AG04450 (cell line): ENCODE measurements around the gene TMEM109. TPM values are rescaled to one million over a fixed set of nuclear protein-coding genes. Genes with fewer than 3 reads are reported as not detected.

Experiments
- CTCF ChIA-PET: fragments of 300-600, 350-600 bp; formaldehyde crosslinking; extraction: SDS; loops from one replicate; lab custom pipeline; 2022; ENCODE audit warnings: antibody characterized with exemption, inconsistent platforms; lab: Charles Lee
- POLR2A ChIA-PET: fragments of 350-600 bp; formaldehyde crosslinking; extraction: SDS; loops from one replicate; lab custom pipeline; 2021; ENCODE audit warnings: antibody characterized with exemption, inconsistent platforms; lab: Yijun Ruan, JAX
- DNase-seq: peaks from one replicate; pipeline ENCODE4 v3.0.0-alpha.2; 2011; ENCODE audit warnings: low read depth, low spot score
- H3K27ac ChIP-seq: one replicate; pipeline ENCODE4 v1.5.1; 2012; ENCODE audit warnings: low read depth, low read length, control low read depth
- H3K27me3 ChIP-seq: one replicate; pipeline ENCODE4 v1.6.0; 2012; ENCODE audit warnings: low read length; ENCODE audit not compliant: control insufficient read depth, insufficient read depth
- H3K4me3 ChIP-seq: 2 replicates; pipeline ENCODE4 v1.5.1; 2011; ENCODE audit warnings: mild to moderate bottlenecking, low read depth, low read length, control low read depth
- H3K9me3 ChIP-seq: 2 replicates; pipeline ENCODE4 v1.5.1; 2012; ENCODE audit warnings: low read length; ENCODE audit not compliant: control insufficient read depth, insufficient read depth
- CTCF ChIP-seq: IDR thresholded peaks from 2 replicates; pipeline ENCODE4 v1.5.1; 2011; ENCODE audit warnings: low read depth, low read length, control low read depth, inconsistent platforms
- polyA plus RNA-seq: library from polyadenylated mRNA; depleted of rRNA; stranded (reverse); fragments of >200 nt; gene quantifications from 2 replicates; pipeline ENCODE4 v1.2.3, GENCODE V29; 2011

Gene TMEM109
- polyA plus RNA-seq, 1 experiment, result 36.2 TPM

- CTCF ChIA-PET, result interaction anchor here (1.6 kb wide), 1 partner anchor 96 kb away, joined by 3 read pairs; no protein-coding TSS in a partner anchor
- DNase-seq, result no peak
Observed at GRCh38 chr11:60927061-60927592, 13.2 kb downstream of the TMEM109 start.

GRCh38 chr11:60927600-60927999 is 13.6 kb downstream of the TMEM109 start:
- Histone ChIP-seq H3K27me3 (no peaks in the 10 kb centered on the region), H3K27ac (peak overlapping the region; percentile 21), H3K4me3 (no peak overlapping the region), H3K9me3 (no peaks in the 10 kb centered on the region; the same call in 1 of the 2 replicates)
- TF ChIP-seq CTCF, result no peak
- POLR2A ChIA-PET, result no interaction called here
- DNase-seq, result no peak
- CTCF ChIA-PET, result interaction anchor here (1.0 to 1.6 kb wide), 3 partner anchors 13 to 96 kb away, joined by 3 to 4 read pairs (median 4); no protein-coding TSS in a partner anchor

More at GRCh38 chr11:60927061-60927592, 13.2 kb downstream of the TMEM109 start:
- no peak for TF ChIP-seq CTCF
- POLR2A ChIA-PET, result interaction anchor here (0.8 kb wide), 1 partner anchor 12 kb away, joined by 3 read pairs; no protein-coding TSS in a partner anchor
- Histone ChIP-seq H3K27me3 (no peaks in the 10 kb centered on the region), H3K4me3 (no peak overlapping the region), H3K9me3 (no peaks in the 10 kb centered on the region; the same call in 1 of the 2 replicates), H3K27ac (no peak overlapping the region)

GRCh38 chr11:60928563-60929001 is 14.6 kb downstream of the TMEM109 start:
- no peak overlapping the region for H3K27ac ChIP-seq
- H3K4me3 ChIP-seq, result no peak overlapping the region
- POLR2A ChIA-PET, result no interaction called here
- no peak for DNase-seq
- no peaks in the 10 kb centered on the region for H3K27me3 ChIP-seq
- TF ChIP-seq CTCF, result no peak
- no peaks in the 10 kb centered on the region; the same call in 1 of the 2 replicates for H3K9me3 ChIP-seq
- CTCF ChIA-PET, result interaction anchor here (1.0 to 1.5 kb wide), 2 partner anchors 12 to 29 kb away, joined by 4 read pairs; no protein-coding TSS in a partner anchor

- H3K27me3 ChIP-seq, result no peaks in the 10 kb centered on the region
- no peak for TF ChIP-seq CTCF
- ChIA-PET CTCF (no interaction called here), POLR2A (no interaction called here)
- no peak for DNase-seq
- no peak overlapping the region for H3K4me3 ChIP-seq
- H3K27ac ChIP-seq, result no peak overlapping the region
- H3K9me3 ChIP-seq, result no peaks in the 10 kb centered on the region; the same call in 1 of the 2 replicates
Observed at GRCh38 chr11:60929764-60930163, 15.8 kb downstream of the TMEM109 start.

GRCh38 chr11:60930394-60930793 is 16.4 kb downstream of the TMEM109 start:
- H3K27me3 ChIP-seq, result no peaks in the 10 kb centered on the region
- ChIA-PET POLR2A (no interaction called here), CTCF (no interaction called here)
- DNase-seq, result no peak
- H3K4me3 ChIP-seq, result no peak overlapping the region
- TF ChIP-seq CTCF, result no peak
- no peaks in the 10 kb centered on the region for H3K9me3 ChIP-seq
- H3K27ac ChIP-seq, result no peak overlapping the region
